ENCODE data around the gene CCER1. TPM values are rescaled to one million over a fixed set of nuclear protein-coding genes. Genes with fewer than 3 reads are reported as not detected.

CCER1 gene
- total RNA-seq, 4 donors from 2014 or later: 0.27 TPM; not detected in 3

DNA sequence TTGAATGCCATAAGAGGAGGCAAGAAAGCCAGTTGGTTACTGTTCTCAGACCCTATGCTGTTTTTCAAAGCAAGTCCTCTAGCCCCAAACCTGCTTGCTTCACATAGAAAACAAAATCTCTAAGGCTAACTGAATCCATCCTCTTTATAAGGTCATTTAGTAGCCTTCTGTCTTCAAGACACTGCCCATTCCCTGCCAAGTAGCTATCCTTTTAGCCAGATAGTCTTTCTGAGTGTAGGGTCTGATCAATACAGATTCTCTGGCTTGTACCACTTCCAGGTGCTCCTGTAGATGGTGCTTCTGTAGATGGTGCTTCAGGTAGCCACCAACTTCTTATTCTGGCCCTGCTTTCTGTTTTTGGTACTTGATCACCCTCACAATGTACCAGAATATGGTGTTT is 15.9 kb upstream of the CCER1 start:
- Histone ChIP-seq H3K36me3 (no peaks in the 10 kb centered on the region), H3K27ac (no peak overlapping the region), H3K4me3 (replicated peaks in 1 of 3) (no peak overlapping the region), H3K9me3 (no peaks in the 10 kb centered on the region), H3K27me3 (no peaks in the 10 kb centered on the region), H3K4me1 (no peaks in the 10 kb centered on the region)
- TF ChIP-seq, protein P1, sequence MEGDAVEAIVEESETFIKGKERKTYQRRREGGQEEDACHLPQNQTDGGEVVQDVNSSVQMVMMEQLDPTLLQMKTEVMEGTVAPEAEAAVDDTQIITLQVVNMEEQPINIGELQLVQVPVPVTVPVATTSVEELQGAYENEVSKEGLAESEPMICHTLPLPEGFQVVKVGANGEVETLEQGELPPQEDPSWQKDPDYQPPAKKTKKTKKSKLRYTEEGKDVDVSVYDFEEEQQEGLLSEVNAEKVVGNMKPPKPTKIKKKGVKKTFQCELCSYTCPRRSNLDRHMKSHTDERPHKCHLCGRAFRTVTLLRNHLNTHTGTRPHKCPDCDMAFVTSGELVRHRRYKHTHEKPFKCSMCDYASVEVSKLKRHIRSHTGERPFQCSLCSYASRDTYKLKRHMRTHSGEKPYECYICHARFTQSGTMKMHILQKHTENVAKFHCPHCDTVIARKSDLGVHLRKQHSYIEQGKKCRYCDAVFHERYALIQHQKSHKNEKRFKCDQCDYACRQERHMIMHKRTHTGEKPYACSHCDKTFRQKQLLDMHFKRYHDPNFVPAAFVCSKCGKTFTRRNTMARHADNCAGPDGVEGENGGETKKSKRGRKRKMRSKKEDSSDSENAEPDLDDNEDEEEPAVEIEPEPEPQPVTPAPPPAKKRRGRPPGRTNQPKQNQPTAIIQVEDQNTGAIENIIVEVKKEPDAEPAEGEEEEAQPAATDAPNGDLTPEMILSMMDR (IDR thresholded peaks at IDR 0.05): no peak
- TF ChIP-seq POLR2A (IDR thresholded peaks at IDR 0.05): no peak
- intact Hi-C loops (cut with DNase I): no loop called here
- no peak for DNase-seq

DNA sequence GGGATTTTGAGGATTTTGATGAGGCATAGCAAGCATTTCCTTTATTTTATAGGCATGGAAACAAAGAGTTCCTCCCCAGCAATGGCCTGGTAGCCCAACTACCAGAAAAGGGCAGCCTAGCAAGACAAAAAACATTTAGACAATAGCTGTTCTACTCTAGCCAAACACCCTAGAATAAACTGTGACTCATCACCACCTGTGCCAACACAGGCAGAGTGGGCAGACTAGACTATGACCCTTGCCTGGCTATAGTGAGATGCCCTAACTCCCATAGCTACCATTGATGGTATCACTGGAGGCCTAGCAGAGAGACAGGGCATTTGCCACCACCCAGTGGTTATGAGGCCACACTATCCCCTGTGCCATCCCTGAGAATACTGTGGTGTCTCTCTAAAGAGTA is 15.5 kb upstream of the CCER1 start:
- H3K27me3 ChIP-seq: no peaks in the 10 kb centered on the region
- no peaks in the 10 kb centered on the region for H3K36me3 ChIP-seq
- intact Hi-C loops (cut with DNase I): no loop called here
- no peaks in the 10 kb centered on the region for H3K4me1 ChIP-seq
- no peak overlapping the region for H3K27ac ChIP-seq
- DNase-seq: no peak
- H3K4me3 ChIP-seq (replicated peaks in 1 of 3): no peak overlapping the region
- no peak for TF ChIP-seq POLR2A (IDR thresholded peaks at IDR 0.05)
- no peaks in the 10 kb centered on the region for H3K9me3 ChIP-seq

DNA sequence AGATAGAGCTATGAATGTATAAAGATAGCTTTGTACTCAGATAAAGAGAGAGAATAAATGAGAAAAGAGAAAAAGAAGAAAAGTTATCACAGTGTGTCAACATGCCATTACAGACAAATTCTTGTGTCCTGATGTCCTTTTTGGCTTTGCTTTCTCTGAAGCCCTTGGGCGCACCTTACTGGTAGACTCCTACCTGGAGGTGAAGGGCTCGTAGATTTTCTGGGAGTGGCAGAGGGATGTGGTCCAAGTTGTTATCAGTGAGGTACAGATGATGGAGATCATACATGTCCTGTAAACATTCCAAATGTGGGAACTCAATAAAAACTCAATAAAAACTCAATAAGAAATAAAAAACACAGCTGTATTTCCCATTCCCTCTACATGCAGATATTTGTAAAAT is 14.9 kb upstream of the CCER1 start:
- Histone ChIP-seq H3K27me3 (no peaks in the 10 kb centered on the region), H3K4me3 (replicated peaks in 1 of 3) (no peak overlapping the region), H3K36me3 (no peaks in the 10 kb centered on the region), H3K4me1 (no peaks in the 10 kb centered on the region), H3K9me3 (no peaks in the 10 kb centered on the region), H3K27ac (no peak overlapping the region)
- WGBS, 2 donors: 94 to 95% methylated on average over 2 of the region's 2 CpGs
- TF ChIP-seq, protein P1 (IDR thresholded peaks at IDR 0.05): no peak
- no peak for TF ChIP-seq POLR2A (IDR thresholded peaks at IDR 0.05)
- intact Hi-C loops (cut with DNase I): no loop called here
- DNase-seq: no peak

DNA sequence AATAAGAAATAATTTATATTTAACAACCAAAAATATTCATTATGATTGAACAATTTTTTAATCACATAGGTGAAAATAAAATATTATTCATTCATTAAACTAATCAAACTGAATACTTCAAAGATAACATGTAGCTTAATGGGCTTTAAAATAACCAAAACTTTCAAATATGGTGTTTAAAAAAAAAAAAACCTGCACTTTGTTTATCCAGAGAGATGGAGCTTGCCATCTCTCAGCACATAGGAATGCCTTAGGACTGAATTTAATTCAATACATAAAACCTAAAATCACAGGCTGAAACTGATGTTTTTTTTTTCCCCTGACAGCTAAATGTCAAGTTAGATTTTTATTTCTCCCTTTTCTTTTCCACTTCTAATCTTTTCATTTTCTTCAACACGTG is 14.4 kb upstream of the CCER1 start:
- no peaks in the 10 kb centered on the region for H3K27me3 ChIP-seq
- no peak overlapping the region for H3K27ac ChIP-seq
- H3K4me1 ChIP-seq: no peaks in the 10 kb centered on the region
- DNase-seq: no peak
- TF ChIP-seq POLR2A (IDR thresholded peaks at IDR 0.05): no peak
- TF ChIP-seq, protein P1 (IDR thresholded peaks at IDR 0.05): no peak
- no peaks in the 10 kb centered on the region for H3K36me3 ChIP-seq
- H3K9me3 ChIP-seq: no peaks in the 10 kb centered on the region
- H3K4me3 ChIP-seq (replicated peaks in 1 of 3): no peak overlapping the region
- 0 to 5% methylated on average over 1 of the region's 1 CpG for WGBS, 2 donors
- intact Hi-C loops (cut with DNase I): no loop called here

GRCh38 chr12:90965204-90965603 is 10.2 kb upstream of the CCER1 start:
- no peak overlapping the region for H3K27ac ChIP-seq
- no peaks in the 10 kb centered on the region for H3K4me1 ChIP-seq
- H3K27me3 ChIP-seq: no peaks in the 10 kb centered on the region
- no peaks in the 10 kb centered on the region for H3K36me3 ChIP-seq
- 83 to 93% methylated on average over 2 of the region's 2 CpGs for WGBS, 2 donors
- no peak for TF ChIP-seq POLR2A (IDR thresholded peaks at IDR 0.05)
- TF ChIP-seq, protein P1 (IDR thresholded peaks at IDR 0.05): no peak
- DNase-seq: no peak
- no peak overlapping the region for H3K4me3 ChIP-seq (replicated peaks in 1 of 3)
- no peaks in the 10 kb centered on the region for H3K9me3 ChIP-seq
- intact Hi-C loops (cut with DNase I): no loop called here

DNA sequence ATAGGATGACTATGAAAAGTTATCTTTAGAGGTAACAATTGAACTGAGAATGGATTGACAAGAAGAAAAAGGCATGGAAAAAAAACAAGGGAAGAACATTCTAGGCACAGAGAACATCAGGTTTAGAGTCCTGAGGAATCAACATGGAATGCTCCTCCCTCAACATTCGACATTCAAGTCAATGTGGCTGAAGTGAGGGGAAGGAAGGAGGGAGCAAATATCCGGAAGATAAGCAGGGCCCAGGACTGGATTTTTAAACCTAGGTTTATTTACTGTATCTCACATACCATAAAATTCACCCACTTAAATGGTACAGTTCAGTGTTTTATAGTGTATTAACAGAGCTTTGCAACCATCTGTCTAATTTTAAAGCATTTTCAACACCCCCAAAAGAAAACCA is 9.6 kb upstream of the CCER1 start:
- intact Hi-C loops (cut with DNase I): no loop called here
- no peak for DNase-seq

More for the DNA sequence above, 9.6 kb upstream of the CCER1 start:
- H3K4me3 ChIP-seq (replicated peaks in 1 of 3): no peak overlapping the region
- H3K27ac ChIP-seq: no peak overlapping the region
- 63 to 69% methylated on average over 2 of the region's 2 CpGs for WGBS, 2 donors
- no peaks in the 10 kb centered on the region for H3K27me3 ChIP-seq
- no peaks in the 10 kb centered on the region for H3K36me3 ChIP-seq
- no peaks in the 10 kb centered on the region for H3K9me3 ChIP-seq
- H3K4me1 ChIP-seq: no peaks in the 10 kb centered on the region
- TF ChIP-seq, protein P1 (IDR thresholded peaks at IDR 0.05): no peak
- TF ChIP-seq POLR2A (IDR thresholded peaks at IDR 0.05): no peak

Measured in thyroid gland (tissue), 4 donors.